GM10248 (cell line): ENCODE results near the gene CYP27C1.
"Not testable (repeated sequence)": the region's sequence is repeated elsewhere in the genome, so short reads cannot be mapped to it uniquely, and the experiment has no call there.

Experiments used
- CTCF ChIA-PET: fragments of 300-600 bp; sonication (Branson Sonifier 250); formaldehyde crosslinking; extraction: SDS; loops from one replicate; lab custom pipeline; 2021; ENCODE audit warnings: antibody characterized with exemption; lab: Yijun Ruan, JAX
- POLR2A ChIA-PET: fragments of 350-650 bp; sonication (Branson Sonifier 250); formaldehyde crosslinking; extraction: SDS; loops from one replicate; lab custom pipeline; 2020; ENCODE audit warnings: antibody characterized with exemption; lab: Yijun Ruan, JAX
- DNase-seq: peaks from one replicate; pipeline ENCODE4 v3.0.0; 2012; ENCODE audit errors: extremely low spot score
- TF ChIP-seq, protein P1 (sequence below): IDR thresholded peaks from 2 replicates; pipeline ENCODE4 v1.5.1; 2012; ENCODE audit warnings: mild to moderate bottlenecking, low read depth; ENCODE audit errors: extremely low read depth, missing control alignments, control extremely low read depth

Gene CYP27C1

DNA sequence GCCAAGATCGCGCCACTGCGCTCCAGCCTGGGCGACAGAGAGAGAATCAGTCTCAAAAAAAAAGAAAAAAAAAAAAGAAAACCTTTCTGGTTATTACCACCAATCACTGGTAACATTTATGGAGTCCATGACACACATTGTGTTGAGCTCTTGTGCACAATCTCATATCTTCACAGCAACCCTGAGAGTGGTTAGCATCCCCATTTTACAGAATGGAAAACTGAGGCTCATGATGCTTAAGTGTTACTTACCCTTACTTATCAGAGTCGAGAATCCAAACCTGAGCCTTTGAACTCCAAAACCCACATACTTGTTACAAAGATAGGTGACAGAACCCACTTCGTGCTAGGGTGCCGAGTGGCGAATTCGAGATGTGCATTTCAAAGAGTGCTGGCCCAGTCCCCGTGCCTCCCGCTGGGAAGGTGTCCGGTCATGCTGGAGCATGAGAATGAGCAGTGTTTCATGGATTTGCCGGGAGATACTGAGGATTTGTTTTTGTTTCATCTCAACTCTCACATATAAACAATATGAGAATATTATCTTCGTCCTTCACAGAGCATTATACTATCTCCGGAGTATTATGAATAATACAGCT, 50.9 kb downstream of the CYP27C1 start:
- POLR2A ChIA-PET, result no interaction called here
- TF ChIP-seq, protein P1, sequence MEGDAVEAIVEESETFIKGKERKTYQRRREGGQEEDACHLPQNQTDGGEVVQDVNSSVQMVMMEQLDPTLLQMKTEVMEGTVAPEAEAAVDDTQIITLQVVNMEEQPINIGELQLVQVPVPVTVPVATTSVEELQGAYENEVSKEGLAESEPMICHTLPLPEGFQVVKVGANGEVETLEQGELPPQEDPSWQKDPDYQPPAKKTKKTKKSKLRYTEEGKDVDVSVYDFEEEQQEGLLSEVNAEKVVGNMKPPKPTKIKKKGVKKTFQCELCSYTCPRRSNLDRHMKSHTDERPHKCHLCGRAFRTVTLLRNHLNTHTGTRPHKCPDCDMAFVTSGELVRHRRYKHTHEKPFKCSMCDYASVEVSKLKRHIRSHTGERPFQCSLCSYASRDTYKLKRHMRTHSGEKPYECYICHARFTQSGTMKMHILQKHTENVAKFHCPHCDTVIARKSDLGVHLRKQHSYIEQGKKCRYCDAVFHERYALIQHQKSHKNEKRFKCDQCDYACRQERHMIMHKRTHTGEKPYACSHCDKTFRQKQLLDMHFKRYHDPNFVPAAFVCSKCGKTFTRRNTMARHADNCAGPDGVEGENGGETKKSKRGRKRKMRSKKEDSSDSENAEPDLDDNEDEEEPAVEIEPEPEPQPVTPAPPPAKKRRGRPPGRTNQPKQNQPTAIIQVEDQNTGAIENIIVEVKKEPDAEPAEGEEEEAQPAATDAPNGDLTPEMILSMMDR, result no peak
- CTCF ChIA-PET, result no interaction called here
- no peak for DNase-seq

GRCh38 chr2:127166231-127166860, 53.8 kb downstream of the CYP27C1 start:
- ChIA-PET CTCF (interaction anchor here (1.1 to 2.1 kb wide), 4 partner anchors 10 to 31 kb away, joined by 3 to 8 read pairs (median 4); no protein-coding TSS in a partner anchor), POLR2A (no interaction called here)
- TF ChIP-seq, protein P1, result no peak
- no peak for DNase-seq

- ChIA-PET POLR2A (no interaction called here), CTCF (interaction anchor here (1.1 to 2.1 kb wide), 4 partner anchors 9 to 484 kb away, joined by 3 to 8 read pairs (median 4); no protein-coding TSS in a partner anchor)
- DNase-seq, result no peak
- TF ChIP-seq, protein P1, result no peak
Observed at GRCh38 chr2:127165539-127165935, 54.6 kb downstream of the CYP27C1 start.

GRCh38 chr2:127164761-127165538, 55.1 kb downstream of the CYP27C1 start:
- TF ChIP-seq, protein P1, result no peak
- DNase-seq, result no peak
- ChIA-PET CTCF (interaction anchor here (1.1 to 2.1 kb wide), 4 partner anchors 9 to 485 kb away, joined by 3 to 8 read pairs (median 4); no protein-coding TSS in a partner anchor), POLR2A (no interaction called here)

DNA sequence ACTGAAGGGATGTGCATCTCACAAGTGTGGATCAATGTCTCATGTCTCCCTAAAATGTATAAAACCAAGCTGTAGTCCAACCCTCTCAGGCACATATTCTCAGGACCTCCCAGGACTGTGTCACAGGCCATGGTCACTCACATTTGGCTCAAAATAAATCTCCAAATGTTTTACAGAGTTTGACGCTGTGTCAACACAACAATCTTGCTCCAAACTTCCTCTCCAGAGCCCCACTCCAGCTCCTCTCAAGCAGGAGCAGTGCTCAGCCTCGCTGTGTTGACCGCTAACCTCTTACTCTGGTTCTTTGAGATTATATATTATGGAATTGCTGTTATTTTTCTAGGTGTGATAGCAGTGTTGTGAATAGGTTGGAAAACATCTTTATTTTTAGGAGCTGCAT, 56.2 kb downstream of the CYP27C1 start:
- TF ChIP-seq, protein P1, result no peak
- ChIA-PET POLR2A (no interaction called here), CTCF (no interaction called here)
- DNase-seq, result no peak

DNA sequence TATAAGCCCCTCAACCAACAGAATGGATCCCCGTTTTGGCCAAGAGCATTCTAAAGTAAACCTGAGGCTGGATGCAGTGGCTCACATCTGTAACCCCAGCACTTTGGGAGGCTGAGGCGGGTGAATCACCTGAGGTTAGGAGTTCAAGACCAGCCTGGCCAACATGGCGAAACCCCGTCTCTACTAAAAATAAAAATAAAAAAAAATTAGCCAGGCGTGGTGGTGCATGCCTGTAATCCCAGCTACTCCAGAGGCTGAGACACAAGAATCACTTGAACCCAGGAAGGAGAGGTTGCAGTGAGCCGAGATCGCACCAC, 57.1 kb downstream of the CYP27C1 start:
- CTCF ChIA-PET, result interaction anchor here (1.1 kb wide), 1 partner anchor 13 kb away, joined by 3 read pairs; no protein-coding TSS in a partner anchor
- POLR2A ChIA-PET, DNase-seq: not testable (repeated sequence)
